CD4-positive, alpha-beta T cell treated with Interleukin-6 at 100 ng/mL for 8 hours (primary cell): ENCODE data around the gene ZNF831.

ENCODE experiments used
- DNase-seq: peaks from one replicate; pipeline ENCODE4 v3.0.0-alpha.2; 2020; ENCODE audit warnings: mixed read lengths, low spot score

ZNF831 gene

GRCh38 chr20:59157531-59157930, 6.1 kb upstream of the ZNF831 start:
- no peak for DNase-seq

DNA sequence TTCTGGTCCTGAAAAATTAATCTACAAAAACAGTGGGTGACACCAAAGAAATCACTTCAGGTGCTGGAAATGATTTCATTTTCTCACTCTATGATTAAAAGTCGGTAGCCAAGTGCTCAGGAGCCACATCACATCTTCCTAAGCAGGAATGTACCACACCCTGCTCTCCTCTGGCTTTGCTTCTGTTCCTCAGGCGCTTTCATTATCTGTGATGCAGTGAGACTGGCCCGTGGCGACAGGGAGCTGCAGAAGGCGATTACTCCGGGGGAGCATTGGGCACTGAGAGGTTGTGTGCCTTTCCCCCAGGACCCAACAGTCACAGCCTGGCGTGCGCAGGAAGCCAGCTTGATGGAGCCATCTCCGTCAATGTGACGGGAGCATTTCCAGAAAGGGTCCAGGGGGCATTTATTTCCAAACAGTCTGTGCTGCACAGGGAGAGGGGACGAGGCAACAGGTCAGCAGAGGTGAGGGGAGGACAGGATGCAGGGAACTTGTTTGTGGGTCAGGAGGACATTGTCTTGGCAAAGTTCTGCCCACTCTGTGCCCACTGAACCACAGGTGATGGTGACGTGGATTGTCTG, 5.6 kb upstream of the ZNF831 start:
- DNase-seq, result no peak

DNA sequence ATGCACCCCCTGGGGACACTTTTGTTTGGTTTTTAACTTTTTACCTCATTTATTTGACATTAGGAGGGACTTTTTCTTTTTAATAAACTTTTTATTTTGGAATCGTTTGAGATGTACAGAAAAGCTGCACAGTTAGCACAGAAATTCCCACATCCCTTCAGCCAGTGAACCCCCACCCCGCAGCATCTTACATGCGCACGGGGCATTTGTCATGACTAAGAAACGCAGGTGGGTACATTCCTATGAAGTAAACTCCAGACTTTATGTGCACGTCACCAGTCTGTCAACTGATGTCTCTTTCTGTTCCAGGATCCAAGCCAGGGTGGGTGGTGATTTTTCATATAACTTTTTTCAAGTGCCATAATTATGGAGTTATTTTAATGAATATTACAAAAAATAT, 4.9 kb upstream of the ZNF831 start:
- no peak for DNase-seq

GRCh38 chr20:59159091-59159490, 4.5 kb upstream of the ZNF831 start:
- DNase-seq, result no peak

- DNase-seq, result peak; percentile 80
Observed at GRCh38 chr20:59159493-59160376, 3.9 kb upstream of the ZNF831 start.

DNA sequence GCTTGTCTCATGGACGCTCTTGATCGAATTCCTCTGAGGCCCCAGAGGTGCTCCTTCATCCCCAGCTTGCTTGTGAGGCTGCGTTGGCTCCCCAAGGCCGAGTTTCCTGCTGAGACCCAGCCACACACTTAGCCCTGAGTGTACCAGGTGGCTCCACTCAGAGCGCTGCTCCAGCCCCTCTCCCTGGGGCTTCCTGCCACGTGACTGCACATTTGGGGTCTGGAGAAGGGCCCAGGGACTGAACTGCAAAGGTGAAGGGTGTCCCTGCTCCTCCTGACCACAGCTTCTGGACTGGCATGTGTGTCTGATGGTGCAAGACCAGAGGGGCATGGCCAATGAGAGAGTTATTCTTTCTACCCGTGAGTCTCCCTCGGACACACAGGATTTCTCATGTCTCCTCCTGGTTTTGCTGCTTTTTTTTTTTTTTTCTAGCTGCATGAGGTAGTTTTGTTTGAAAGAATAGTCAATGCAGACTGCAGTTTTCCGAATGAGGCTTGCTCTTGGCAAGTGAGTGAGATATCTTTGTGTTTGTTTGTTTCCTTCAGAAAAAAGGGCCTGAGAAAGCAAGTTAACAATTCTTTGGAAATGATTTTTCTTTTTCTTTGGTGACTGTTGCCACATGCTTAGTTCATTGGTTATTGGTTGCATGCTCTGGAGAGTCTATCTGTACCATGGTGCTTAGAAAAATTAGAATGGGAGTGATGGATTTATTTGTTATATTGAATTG, 3.1 kb upstream of the ZNF831 start:
- no peak for DNase-seq

DNA sequence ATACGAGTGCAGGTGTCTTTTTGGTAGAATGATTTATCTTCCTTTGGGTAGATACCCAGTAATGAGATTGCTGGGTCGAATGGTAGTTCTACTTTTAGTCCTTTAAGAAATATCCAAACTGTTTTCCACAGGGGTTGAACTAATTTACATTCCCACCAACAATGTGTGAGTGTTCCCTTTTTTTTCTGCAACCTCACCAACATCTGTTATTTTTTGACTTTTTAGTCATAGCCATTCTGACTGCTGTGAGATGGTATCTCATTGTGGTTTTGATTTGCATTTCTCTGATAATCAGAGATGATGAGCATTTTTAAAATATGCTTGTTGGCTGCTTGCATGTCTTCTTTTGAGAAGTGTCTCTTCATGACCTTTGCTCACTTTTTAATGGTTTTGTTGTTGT, 1.9 kb upstream of the ZNF831 start:
- peak; percentile 38 for DNase-seq

GRCh38 chr20:59164686-59165391, 1.2 kb downstream of the ZNF831 start:
- peak; percentile 40 for DNase-seq

- no peak for DNase-seq
Observed at GRCh38 chr20:59165396-59165795, 1.8 kb downstream of the ZNF831 start.

DNA sequence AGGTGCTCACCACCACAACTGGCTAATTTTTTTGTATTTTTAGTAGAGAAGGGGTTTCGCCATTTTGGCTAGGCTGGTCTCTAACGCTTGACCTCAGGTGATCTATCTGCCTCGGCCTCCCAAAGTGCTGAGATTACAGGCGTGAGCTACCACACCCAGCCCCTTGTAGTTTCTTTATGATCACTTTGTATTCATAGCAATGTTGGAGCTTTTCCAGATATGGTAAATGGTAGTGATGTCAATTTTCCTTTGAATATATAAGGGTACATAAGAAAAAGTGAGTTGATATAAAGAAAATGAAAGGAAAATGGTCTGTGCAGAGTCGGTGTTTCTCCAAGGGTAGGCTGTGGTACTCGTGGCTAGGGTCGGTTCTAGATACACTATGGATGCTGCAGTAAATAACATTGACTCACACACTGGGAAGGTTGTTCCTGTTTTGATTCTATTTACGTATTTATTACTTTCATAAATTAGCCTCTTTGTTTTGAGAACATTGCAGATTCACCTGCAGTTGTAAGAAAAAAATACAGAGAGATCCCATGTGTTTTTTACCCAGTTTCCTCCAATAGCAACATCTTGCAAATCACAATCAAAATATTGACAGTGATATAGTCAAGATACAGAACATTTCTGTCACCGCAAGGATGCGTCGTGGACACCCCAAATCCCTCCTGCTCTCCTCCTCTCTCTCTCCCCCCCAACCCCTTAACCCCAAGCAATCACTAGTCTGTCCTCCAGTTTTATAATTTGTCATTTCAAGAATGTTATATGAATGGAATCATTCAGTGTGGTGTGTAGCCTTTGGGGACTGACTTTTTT, 2.5 kb downstream of the ZNF831 start:
- DNase-seq, result peak; percentile 37

GRCh38 chr20:59170406-59171349, 7.1 kb downstream of the ZNF831 start:
- no peak for DNase-seq

DNA sequence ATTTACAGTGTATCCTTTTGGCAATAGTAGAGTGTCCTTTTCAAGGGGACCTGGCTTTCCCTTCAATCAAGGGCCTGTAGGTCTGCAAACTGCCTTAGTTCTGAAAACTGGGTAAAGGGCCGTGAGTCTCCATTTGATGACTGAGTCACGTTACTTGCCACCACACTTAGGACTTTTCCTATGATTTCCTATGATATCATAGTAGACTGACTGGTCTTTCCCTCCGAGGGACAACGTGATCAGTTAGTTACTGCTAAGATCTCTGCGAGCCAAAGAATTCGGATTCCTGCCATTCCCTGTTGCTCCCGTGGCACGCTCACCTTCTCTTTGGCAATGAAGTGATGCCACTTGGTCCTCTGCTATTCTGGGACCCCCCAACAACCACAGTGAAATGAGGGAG, 8.4 kb downstream of the ZNF831 start:
- DNase-seq, result no peak

- DNase-seq, result no peak
Observed at GRCh38 chr20:59173938-59174491, 10.4 kb downstream of the ZNF831 start.

- DNase-seq, result peak; percentile 30
Observed at GRCh38 chr20:59175002-59175401, 11.4 kb downstream of the ZNF831 start.

DNA sequence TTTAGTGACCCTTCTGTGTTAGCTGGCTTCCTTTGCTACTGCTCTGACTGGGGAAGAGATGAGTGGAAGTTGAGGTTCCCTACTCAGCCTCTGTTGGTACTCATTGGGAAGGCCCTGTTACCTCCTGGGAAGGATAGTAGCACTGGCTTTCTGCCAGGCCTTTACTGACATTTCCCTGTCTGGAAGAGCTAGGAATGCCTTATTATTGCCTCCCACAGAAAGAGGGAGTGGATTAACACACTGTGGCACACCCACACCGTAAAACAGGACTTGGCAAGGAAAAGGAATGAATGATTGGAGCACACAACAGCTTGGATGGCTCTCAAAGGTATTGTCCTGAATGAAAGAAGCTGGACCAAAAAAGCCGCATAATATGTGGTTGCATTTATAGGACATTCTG, 12.2 kb downstream of the ZNF831 start:
- DNase-seq, result no peak

DNA sequence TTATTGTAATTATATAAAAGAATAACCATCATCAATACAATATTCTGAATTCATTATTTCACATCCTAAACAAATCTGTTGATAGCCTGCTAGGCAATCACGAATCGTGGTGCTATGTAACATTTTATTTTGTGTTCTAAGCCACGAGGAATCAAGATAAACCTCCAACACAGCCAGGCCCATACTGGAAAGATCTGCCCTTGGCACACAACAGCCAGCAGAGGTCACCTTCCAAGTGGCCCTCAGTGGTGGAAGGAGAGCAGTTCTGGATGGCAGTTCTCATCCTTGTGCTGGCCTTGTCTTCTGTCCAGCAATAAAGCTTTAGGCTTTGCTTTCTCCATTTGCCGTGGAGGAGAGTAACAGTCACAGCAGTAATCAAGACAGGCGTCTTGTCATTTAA, 13.2 kb downstream of the ZNF831 start:
- DNase-seq, result no peak

GRCh38 chr20:59177266-59178250, 13.9 kb downstream of the ZNF831 start:
- DNase-seq, result peak; percentile 55

- DNase-seq, result no peak
Observed at GRCh38 chr20:59178983-59179595, 15.5 kb downstream of the ZNF831 start.
